Breast epithelium (tissue), 4 donors: ENCODE results near the gene HCFC2. TPM values are rescaled to one million over a fixed set of nuclear protein-coding genes. Genes with fewer than 3 reads are reported as not detected.
"Not testable (repeated sequence)": the region's sequence is repeated elsewhere in the genome, so short reads cannot be mapped to it uniquely, and the experiment has no call there.

Experiments used
- DNase-seq, 2 donors: peaks; one replicate each; pipeline ENCODE4 v3.0.0-alpha.2; 2019; ENCODE audit warnings: low spot score in 2 of 2
- H3K27ac ChIP-seq, 2 donors: fragments of 200-600 bp; sonication (generic) in 1 of 2; one replicate each; pipeline ENCODE4 v1.5.1; 2016 to 2019; ENCODE audit warnings: mild to moderate bottlenecking in 1 of 2
- H3K27me3 ChIP-seq, 2 donors: fragments of 200-600 bp; sonication (generic) in 1 of 2; one replicate each; pipeline versions ENCODE4 v1.5.1 to v1.6.0; 2017 to 2019; ENCODE audit warnings: control low read depth in 1 of 2, mild to moderate bottlenecking in 1 of 2
- H3K36me3 ChIP-seq: fragments of 200-600 bp; one replicate; pipeline ENCODE4 v1.5.1; 2019
- H3K4me1 ChIP-seq, 2 donors: fragments of 200-600 bp; sonication (generic); one replicate each; pipeline ENCODE4 v1.5.1; 2016 to 2019; ENCODE audit warnings: control low read depth in 1 of 2
- H3K4me3 ChIP-seq, 3 donors: fragments of 200-600 bp; sonication (generic); 1 replicate in 2 of 3; 2 replicates in 1 of 3; pipeline ENCODE4 v1.5.1; 2016 to 2019; ENCODE audit warnings: mild to moderate bottlenecking in 3 of 3, moderate library complexity in 2 of 3
- H3K9me3 ChIP-seq, 2 donors: fragments of 200-600 bp; sonication (generic) in 1 of 2; one replicate each; pipeline ENCODE4 v1.5.1; 2016 to 2019; ENCODE audit warnings: control low read depth in 1 of 2
- CTCF ChIP-seq, 3 donors: fragments of 450-650 bp; IDR thresholded peaks; one replicate each; pipeline ENCODE4 v1.5.1; 2016 to 2017; ENCODE audit warnings: antibody characterized with exemption in 3 of 3, mild to moderate bottlenecking in 3 of 3, moderate library complexity in 3 of 3
- POLR2A ChIP-seq: fragments of 450-650 bp; IDR thresholded peaks from one replicate; pipeline ENCODE4 v1.6.1; 2016; ENCODE audit warnings: antibody characterized with exemption, mild to moderate bottlenecking, moderate library complexity
- POLR2AphosphoS5 ChIP-seq, 3 donors: sonication (generic); formaldehyde crosslinking; IDR thresholded peaks; one replicate each; pipeline ENCODE4 v1.6.1; 2017; ENCODE audit warnings: antibody characterized with exemption in 3 of 3
- intact Hi-C: fragments of 100-400 bp; cut with DNase I; formaldehyde crosslinking; loops from one replicate; pipeline ENCODE4 v1.15.1; 2023; ENCODE audit warnings: low total_unique reads
- total RNA-seq, 3 donors: library from RNA; depleted of rRNA; stranded (reverse); fragments of >200 nt; gene quantifications; one replicate each; pipeline ENCODE4 v1.1.0, GENCODE V29; 2016

The HCFC2 gene
- total RNA-seq, 3 donors from 2014 or later, result 20.3 to 26.2 (median 23.2) TPM

GRCh38 chr12:104109446-104110271, 45.3 kb downstream of the HCFC2 start:
- no peak for DNase-seq
- no peaks in the 10 kb centered on the region for H3K9me3 ChIP-seq
- H3K27me3 ChIP-seq, result no peaks in the 10 kb centered on the region
- intact Hi-C loops, result loop anchor here (10.0 kb wide), 1 partner anchor 345 kb away; no protein-coding TSS in a partner anchor
- no peaks in the 10 kb centered on the region for H3K4me1 ChIP-seq
- H3K27ac ChIP-seq, result no peak overlapping the region
- TF ChIP-seq CTCF (IDR thresholded peaks at IDR 0.05) (no peak), POLR2A (no peak), POLR2AphosphoS5 (IDR thresholded peaks at IDR 0.05) (no peak)
- no peaks in the 10 kb centered on the region for H3K36me3 ChIP-seq
- no peak overlapping the region for H3K4me3 ChIP-seq

GRCh38 chr12:104114834-104115586, 50.7 kb downstream of the HCFC2 start:
- not testable (repeated sequence) for DNase-seq, H3K9me3 ChIP-seq, H3K36me3 ChIP-seq, H3K4me3 ChIP-seq, H3K27me3 ChIP-seq, H3K4me1 ChIP-seq
- intact Hi-C loops, result loop anchor here (10.0 kb wide), 1 partner anchor 350 kb away; no protein-coding TSS in a partner anchor
- peak overlapping the region; percentile 16 to 60 for H3K27ac ChIP-seq

- no peak for DNase-seq
- H3K4me1 ChIP-seq, result no peaks in the 10 kb centered on the region
- peak overlapping the region; percentile 48 to 60 for H3K27ac ChIP-seq
- no peaks in the 10 kb centered on the region for H3K27me3 ChIP-seq
- H3K36me3 ChIP-seq, result no peaks in the 10 kb centered on the region
- H3K9me3 ChIP-seq, result no peaks in the 10 kb centered on the region
- no peak for TF ChIP-seq CTCF (IDR thresholded peaks at IDR 0.05)
- no peak for TF ChIP-seq POLR2AphosphoS5 (IDR thresholded peaks at IDR 0.05)
- no peak for TF ChIP-seq POLR2A
- intact Hi-C loops, result loop anchor here (10.0 kb wide), 1 partner anchor 351 kb away; no protein-coding TSS in a partner anchor
- no peak overlapping the region for H3K4me3 ChIP-seq
Measured at GRCh38 chr12:104115587-104115975, 51.2 kb downstream of the HCFC2 start.

- intact Hi-C loops, result no loop called here
- TF ChIP-seq POLR2A (no peak), CTCF (IDR thresholded peaks at IDR 0.05) (no peak), POLR2AphosphoS5 (IDR thresholded peaks at IDR 0.05) (no peak)
- Histone ChIP-seq H3K9me3 (no peaks in the 10 kb centered on the region), H3K27ac (no peak overlapping the region), H3K36me3 (peaks cover under 1% of the 10 kb centered on the region), H3K4me1 (no peaks in the 10 kb centered on the region), H3K27me3 (no peaks in the 10 kb centered on the region), H3K4me3 (no peak overlapping the region)
- no peak for DNase-seq
Measured at GRCh38 chr12:104121001-104121400, 56.7 kb downstream of the HCFC2 start.

GRCh38 chr12:104122298-104122697, 58.0 kb downstream of the HCFC2 start:
- Histone ChIP-seq H3K27me3 (no peaks in the 10 kb centered on the region), H3K36me3 (peaks cover 11% of the 10 kb centered on the region), H3K9me3 (no peaks in the 10 kb centered on the region), H3K27ac (no peak overlapping the region), H3K4me3 (no peak overlapping the region), H3K4me1 (no peaks in the 10 kb centered on the region)
- DNase-seq, result no peak
- intact Hi-C loops, result no loop called here
- no peak for TF ChIP-seq POLR2A
- no peak for TF ChIP-seq CTCF (IDR thresholded peaks at IDR 0.05)
- no peak for TF ChIP-seq POLR2AphosphoS5 (IDR thresholded peaks at IDR 0.05)
